ENCODE results near the gene LDLRAD4. TPM values are rescaled to one million over a fixed set of nuclear protein-coding genes. Genes with fewer than 3 reads are reported as not detected.

LDLRAD4 gene
- total RNA-seq, 1 experiment from 2014 or later, result 1.7 TPM

- peaks cover 12% of the 10 kb centered on the region; the same call in 1 of the 2 replicates for H3K27me3 ChIP-seq (ENCODE audit: insufficient read depth, low read depth)
- no peak overlapping the region for H3K27ac ChIP-seq
- H3K4me2 ChIP-seq, result no peak overlapping the region
- ChIA-PET CTCF (no interaction called here), POLR2A (ENCODE audit: unreplicated experiment) (no interaction called here)
- no TSS peak for BruUV-seq (replicated peaks)
- no peaks in the 10 kb centered on the region for H3K79me2 ChIP-seq (ENCODE audit: low read depth)
- H3K9me3 ChIP-seq (ENCODE audit: insufficient read depth, low read depth), result peaks cover 13% of the 10 kb centered on the region
- H3K36me3 ChIP-seq (ENCODE audit: low read depth), result no peaks in the 10 kb centered on the region
- no peaks in the 10 kb centered on the region for H3K9me2 ChIP-seq (ENCODE audit: insufficient read depth)
- TF ChIP-seq CTCF (conservative IDR thresholded peaks at IDR 0.05) (no peak), EZH2 (IDR thresholded peaks at IDR 0.05; ENCODE audit: low read depth) (no peak)
- no peaks in the 10 kb centered on the region for H4K20me1 ChIP-seq (ENCODE audit: insufficient read depth)
- H3K4me3 ChIP-seq, result no peak overlapping the region
- H3K4me1 ChIP-seq (replicated peaks; ENCODE audit: insufficient read depth), result no peaks in the 10 kb centered on the region
- H3F3A ChIP-seq (ENCODE audit: insufficient read depth, low read depth), result no peaks in the 10 kb centered on the region
- intact Hi-C loops (cut with micrococcal nuclease; ENCODE audit: unreplicated experiment), result no loop called here
- no peak overlapping the region for H2AFZ ChIP-seq
- no peak for DNase-seq
These were observed 373.7 kb downstream of the LDLRAD4 start for GRCh38 chr18:13592246-13592645.

GRCh38 chr18:13594551-13594950 lies 376.0 kb downstream of the LDLRAD4 start:
- Histone ChIP-seq H3K9me3 (ENCODE audit: insufficient read depth, low read depth) (peaks cover 15% of the 10 kb centered on the region), H2AFZ (no peak overlapping the region), H3K4me2 (no peak overlapping the region), H3K9me2 (ENCODE audit: insufficient read depth) (no peaks in the 10 kb centered on the region), H3F3A (ENCODE audit: insufficient read depth, low read depth) (no peaks in the 10 kb centered on the region), H3K4me3 (no peak overlapping the region), H3K36me3 (ENCODE audit: low read depth) (no peaks in the 10 kb centered on the region), H3K27me3 (ENCODE audit: insufficient read depth, low read depth) (peaks cover 12% of the 10 kb centered on the region; the same call in 1 of the 2 replicates), H3K79me2 (ENCODE audit: low read depth) (no peaks in the 10 kb centered on the region), H4K20me1 (ENCODE audit: insufficient read depth) (no peaks in the 10 kb centered on the region), H3K27ac (no peak overlapping the region), H3K4me1 (replicated peaks; ENCODE audit: insufficient read depth) (no peaks in the 10 kb centered on the region)
- DNase-seq, result no peak
- ChIA-PET CTCF (no interaction called here), POLR2A (ENCODE audit: unreplicated experiment) (no interaction called here)
- intact Hi-C loops (cut with micrococcal nuclease; ENCODE audit: unreplicated experiment), result no loop called here
- BruUV-seq (replicated peaks), result no TSS peak
- TF ChIP-seq CTCF (conservative IDR thresholded peaks at IDR 0.05) (no peak), EZH2 (IDR thresholded peaks at IDR 0.05; ENCODE audit: low read depth) (no peak)

DNA sequence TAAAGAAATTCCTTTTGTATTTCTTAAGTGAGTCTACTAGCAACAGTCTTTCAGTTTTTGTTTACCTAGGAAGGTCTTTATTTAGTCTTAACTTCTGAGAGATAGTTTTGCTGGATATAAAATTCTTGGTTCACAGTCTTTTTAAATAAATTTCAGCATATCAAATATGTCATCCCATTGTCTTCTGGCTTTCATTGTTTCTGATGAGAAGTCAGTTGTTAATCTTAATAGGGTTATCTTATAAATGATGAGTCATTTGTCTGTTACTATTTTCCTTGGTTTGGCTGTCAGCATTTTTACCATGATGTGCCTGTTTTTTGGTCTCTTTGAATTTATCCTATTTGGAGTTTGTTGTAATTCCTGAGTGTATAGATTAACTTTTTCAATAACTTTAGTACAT lies 378.5 kb downstream of the LDLRAD4 start:
- no TSS peak for BruUV-seq (replicated peaks)
- DNase-seq, result no peak
- Histone ChIP-seq H4K20me1 (ENCODE audit: insufficient read depth) (no peaks in the 10 kb centered on the region), H3F3A (ENCODE audit: insufficient read depth, low read depth) (no peaks in the 10 kb centered on the region), H3K27ac (no peak overlapping the region), H2AFZ (no peak overlapping the region), H3K79me2 (ENCODE audit: low read depth) (no peaks in the 10 kb centered on the region), H3K4me3 (no peak overlapping the region), H3K36me3 (ENCODE audit: low read depth) (no peaks in the 10 kb centered on the region), H3K9me3 (ENCODE audit: insufficient read depth, low read depth) (peaks cover 15% of the 10 kb centered on the region), H3K27me3 (ENCODE audit: insufficient read depth, low read depth) (peaks cover 9% of the 10 kb centered on the region), H3K4me1 (replicated peaks; ENCODE audit: insufficient read depth) (no peaks in the 10 kb centered on the region), H3K4me2 (no peak overlapping the region), H3K9me2 (ENCODE audit: insufficient read depth) (no peaks in the 10 kb centered on the region)
- CTCF ChIA-PET, result interaction anchor here (0.5 kb wide), 1 partner anchor 66 kb away, joined by 3 read pairs; no protein-coding TSS in a partner anchor
- intact Hi-C loops (cut with micrococcal nuclease; ENCODE audit: unreplicated experiment), result no loop called here
- POLR2A ChIA-PET (ENCODE audit: unreplicated experiment), result no interaction called here
- TF ChIP-seq EZH2 (IDR thresholded peaks at IDR 0.05; ENCODE audit: low read depth) (no peak), CTCF (conservative IDR thresholded peaks at IDR 0.05) (no peak)

All from PC-9 (cell line).